A673 (cell line): ENCODE results near the gene IL23A.

Source experiments
- CTCF ChIP-seq: fragments of 300-800, 200-600 bp; sonication (generic); conservative IDR thresholded peaks from 2 replicates; pipeline ENCODE4 v1.5.1; 2017; ENCODE audit warnings: low read depth, mild to moderate bottlenecking, antibody characterized with exemption, low read length, moderate library complexity, mixed read lengths
- EZH2 ChIP-seq: fragments of 200-600 bp; sonication (generic); IDR thresholded peaks from 2 replicates; pipeline ENCODE4 v1.6.1; 2017; ENCODE audit warnings: borderline replicate concordance, low read depth, mild to moderate bottlenecking, mixed read lengths, antibody characterized with exemption, low read length; ENCODE audit not compliant: poor library complexity, severe bottlenecking

- TF ChIP-seq CTCF (no peak), EZH2 (no peak)
These were observed 34.4 kb upstream of the IL23A start for GRCh38 chr12:56304276-56304675.
